Activated CD4-positive, CD25-positive, alpha-beta regulatory T cell treated with anti-CD3 and anti-CD28 coated beads, Interleukin-2, amount 50 U/mL, for 72 hours (primary cell): Measurements from ENCODE around the gene IBTK.
"Not testable (repeated sequence)": the region's sequence is repeated elsewhere in the genome, so short reads cannot be mapped to it uniquely, and the experiment has no call there.

Source experiments
- DNase-seq: peaks from one replicate; pipeline ENCODE4 v3.0.0; 2021

Gene IBTK

GRCh38 chr6:82245376-82245775 is 2.2 kb downstream of the IBTK start:
- no peak for DNase-seq

DNA sequence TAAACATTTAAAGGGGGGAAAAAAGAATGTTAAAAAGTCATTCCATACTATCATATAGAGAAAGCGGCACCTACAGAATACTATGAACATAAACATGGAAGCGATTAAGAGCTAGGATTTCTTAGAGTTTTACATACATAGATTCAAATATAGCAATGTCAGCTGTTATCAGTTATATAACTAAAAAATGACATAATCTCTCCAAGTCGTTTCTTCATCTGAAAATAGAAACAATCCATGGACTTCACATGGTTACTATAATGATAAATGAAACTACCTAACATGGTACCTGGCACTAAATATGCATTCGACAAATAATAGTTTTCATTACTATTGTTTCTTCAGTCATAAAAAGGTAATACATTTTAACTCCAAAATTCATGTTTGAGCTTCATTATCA is 3.7 kb downstream of the IBTK start:
- DNase-seq: no peak

GRCh38 chr6:82240186-82240585 is 7.4 kb downstream of the IBTK start:
- no peak for DNase-seq

- DNase-seq: no peak
Measured at GRCh38 chr6:82239597-82239996, 7.9 kb downstream of the IBTK start.

- DNase-seq: no peak
Measured at GRCh38 chr6:82237013-82237412, 10.5 kb downstream of the IBTK start.

DNA sequence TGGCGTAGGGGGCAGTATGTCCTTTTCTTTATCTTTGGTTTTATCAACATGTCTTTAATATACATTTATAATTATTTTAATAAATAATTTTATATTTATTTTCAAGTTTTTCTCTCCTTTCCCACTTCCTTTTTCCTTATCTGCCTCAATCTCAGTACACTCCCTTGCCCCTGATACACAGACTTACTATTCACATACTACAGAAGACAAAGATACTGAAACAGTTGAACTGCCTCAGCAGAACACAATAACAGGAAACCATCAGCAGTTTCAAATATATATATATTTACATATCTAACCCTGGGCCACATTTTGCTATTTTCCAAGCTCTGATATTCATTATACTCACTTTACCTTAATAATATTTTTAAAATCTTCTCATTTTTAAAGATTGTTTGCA is 19.8 kb downstream of the IBTK start:
- DNase-seq: no peak

DNA sequence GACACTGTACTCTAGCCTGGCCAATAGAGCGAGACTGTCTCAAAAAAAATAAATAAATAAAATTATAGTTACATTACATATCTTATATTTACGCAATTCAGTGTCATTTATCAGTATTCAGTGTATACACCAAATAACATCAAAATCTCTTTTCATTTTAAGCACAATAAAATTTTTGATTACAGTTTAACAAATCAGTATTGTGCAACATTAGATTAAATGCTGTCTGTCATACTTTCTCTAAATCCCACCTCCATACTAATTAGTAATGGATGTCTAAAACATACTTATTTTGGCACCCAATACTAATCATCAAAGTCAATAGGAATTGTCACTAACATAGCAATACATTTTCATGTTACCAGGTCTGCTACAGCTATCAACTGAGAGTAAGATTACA is 27.4 kb downstream of the IBTK start:
- no peak for DNase-seq

DNA sequence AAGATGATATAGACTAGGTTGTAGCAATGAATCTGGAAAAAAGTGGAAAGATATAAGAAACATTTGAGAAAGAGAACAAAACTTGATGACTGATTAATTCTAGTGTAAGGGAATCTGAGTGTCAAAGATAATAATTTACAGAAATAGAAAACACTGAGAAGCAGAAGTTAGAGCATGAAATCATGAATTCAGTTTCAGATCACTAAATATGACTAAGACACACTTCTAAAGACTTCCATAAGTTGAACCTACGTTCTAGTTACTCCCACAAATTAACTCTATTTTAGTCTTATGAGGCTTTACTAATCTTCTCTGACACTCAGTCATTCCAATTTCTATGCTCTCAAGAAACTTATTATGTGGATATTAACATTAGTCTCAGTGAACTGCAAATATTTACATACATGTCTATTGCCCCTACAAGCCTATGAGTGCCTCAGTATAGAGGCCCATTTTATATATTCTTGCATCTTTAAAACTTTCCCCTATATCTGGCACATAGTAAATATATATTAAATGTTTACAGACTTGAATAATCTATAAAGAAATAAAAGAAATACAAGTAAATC is 30.4 kb downstream of the IBTK start:
- DNase-seq: no peak

DNA sequence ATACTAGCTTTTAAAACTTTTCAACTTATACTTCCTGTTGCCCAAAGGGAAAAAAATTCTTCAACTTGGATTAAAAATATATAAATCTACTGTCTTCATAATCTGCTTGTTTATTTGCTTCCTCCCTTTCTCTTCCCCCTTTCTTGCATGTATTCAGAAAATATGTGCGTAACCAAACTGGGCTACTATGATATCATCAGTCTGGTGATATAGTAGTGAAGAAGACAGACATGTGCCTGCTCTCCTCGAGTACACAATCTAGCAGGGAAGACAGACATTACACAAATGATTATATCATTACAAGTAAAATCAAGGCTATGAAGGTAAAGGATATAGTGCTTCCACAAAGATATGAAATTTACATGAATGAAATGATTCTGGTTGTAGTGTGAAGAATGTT is 31.0 kb downstream of the IBTK start:
- DNase-seq: no peak

GRCh38 chr6:82211326-82211725 is 36.2 kb downstream of the IBTK start:
- DNase-seq: no peak

- no peak for DNase-seq
Measured at GRCh38 chr6:82208913-82209312, 38.6 kb downstream of the IBTK start.

DNA sequence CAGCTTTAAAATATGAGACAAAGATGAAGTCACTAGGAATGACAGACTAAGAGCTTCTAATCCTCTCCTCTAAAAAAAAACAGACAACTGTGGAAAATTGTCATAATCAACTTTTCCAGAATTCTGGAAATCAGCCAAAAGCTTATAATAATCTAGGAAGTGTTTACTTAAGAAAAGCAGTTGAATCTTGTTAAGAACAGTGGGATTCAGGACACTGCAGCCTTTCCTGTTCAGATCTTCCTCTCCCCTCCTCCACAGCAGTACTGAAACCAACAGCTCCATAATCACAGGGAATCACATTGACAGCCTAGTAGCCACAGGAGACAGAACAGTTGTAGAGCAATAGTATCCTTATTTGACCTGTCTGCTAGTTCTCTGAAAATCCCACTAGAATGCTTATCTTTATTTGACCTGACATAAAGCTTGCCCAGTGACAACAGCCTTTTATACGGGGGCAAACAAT is 41.6 kb downstream of the IBTK start:
- no peak for DNase-seq

GRCh38 chr6:82204020-82204419 is 43.5 kb downstream of the IBTK start:
- no peak for DNase-seq

- no peak for DNase-seq
Measured at GRCh38 chr6:82197784-82198183, 49.8 kb downstream of the IBTK start.

DNA sequence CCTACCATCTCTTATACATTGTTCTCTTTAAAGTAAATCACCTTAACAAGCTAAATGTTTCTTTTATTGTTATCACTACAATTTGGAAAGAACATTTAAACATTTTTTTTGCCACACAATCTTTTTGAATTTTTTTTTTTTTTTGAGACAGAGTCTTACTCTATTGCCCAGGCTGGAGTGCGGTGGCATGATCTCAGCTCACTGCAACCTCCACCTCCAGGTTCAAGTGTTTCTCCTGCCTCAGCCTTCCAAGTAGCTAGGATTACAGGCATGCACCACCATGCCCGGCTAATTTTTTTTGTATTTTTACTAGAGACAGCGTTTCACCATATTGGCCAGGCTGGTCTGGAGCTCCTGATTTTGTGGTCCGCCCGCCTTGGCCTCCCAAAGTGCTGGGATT is 50.3 kb downstream of the IBTK start:
- not testable (repeated sequence) for DNase-seq

GRCh38 chr6:82196161-82196560 is 51.4 kb downstream of the IBTK start:
- no peak for DNase-seq

- DNase-seq: no peak
Measured at GRCh38 chr6:82195619-82196018, 51.9 kb downstream of the IBTK start.

DNA sequence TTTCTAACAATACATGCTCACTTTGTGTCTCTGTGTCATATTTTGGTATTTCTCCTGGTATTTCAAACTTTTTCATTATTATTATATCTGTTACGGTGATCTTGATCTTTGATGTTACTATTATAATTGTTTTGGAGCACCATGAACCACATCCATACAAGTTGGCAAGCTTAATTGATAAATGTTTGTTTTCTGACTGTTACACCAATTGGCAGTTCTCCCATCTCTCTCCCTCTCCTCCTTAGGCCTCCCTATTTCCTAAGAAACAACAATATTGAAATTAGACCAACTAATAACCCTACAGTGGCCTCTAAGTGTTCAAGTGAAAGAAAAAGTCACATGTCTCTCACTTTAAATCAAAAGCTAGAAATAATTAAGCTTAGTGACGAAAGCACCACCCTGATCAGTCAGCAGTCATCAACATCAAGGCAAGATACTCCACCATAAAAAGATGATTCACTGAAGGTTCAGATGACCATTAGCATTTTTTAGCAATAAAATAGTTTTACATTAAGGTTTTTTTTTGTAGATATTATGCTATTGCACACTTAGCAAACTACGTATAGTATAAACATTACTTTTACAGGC is 61.5 kb downstream of the IBTK start:
- DNase-seq: no peak

DNA sequence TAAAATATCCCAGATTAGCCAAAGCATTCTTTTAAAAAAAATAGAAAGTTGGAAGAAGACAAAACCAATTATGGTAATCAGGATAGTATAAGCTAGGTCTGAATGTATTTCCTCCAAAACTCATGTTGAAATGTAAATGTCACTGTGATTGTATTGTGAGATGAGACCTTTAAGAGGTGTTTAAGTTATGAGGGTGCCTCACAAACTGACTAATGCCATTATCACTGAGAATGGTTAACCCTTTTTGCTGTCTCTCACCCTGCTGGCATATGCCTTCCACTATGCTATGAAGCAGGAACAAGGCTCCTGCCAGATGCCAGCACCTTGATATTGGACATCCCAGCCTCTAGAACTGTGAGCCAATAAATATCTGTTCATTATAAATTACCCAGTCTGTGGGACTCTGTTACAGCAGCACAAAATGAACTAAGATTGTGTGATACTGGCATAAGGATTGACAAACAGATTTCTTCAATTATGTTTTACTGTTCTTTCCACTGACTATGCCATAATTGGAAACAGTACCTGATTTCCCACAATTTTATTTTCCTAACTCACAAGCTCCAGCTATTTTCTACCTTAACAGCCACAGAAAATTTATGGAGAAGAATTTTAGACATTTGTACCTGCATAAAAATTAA is 63.8 kb downstream of the IBTK start:
- DNase-seq: no peak

- DNase-seq: no peak
Measured at GRCh38 chr6:82182756-82183155, 64.8 kb downstream of the IBTK start.

- no peak for DNase-seq
Measured at GRCh38 chr6:82179415-82179814, 68.1 kb downstream of the IBTK start.

DNA sequence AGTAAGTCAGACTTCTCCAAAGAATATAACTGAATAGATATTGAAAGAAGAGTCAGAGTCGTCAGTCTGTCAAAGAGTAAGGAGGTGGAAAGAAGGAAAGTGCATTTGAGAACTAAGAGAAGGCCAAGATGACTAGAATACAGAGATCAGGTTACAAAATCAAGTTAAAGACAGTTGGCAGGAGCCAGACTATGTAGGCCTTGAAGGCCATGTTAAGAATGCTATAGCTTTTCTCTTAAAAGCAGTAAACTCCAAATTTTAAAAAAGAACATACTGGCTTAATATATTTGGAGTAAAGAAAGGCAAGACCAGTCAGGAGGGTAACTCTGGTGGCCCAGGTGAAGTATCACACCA is 68.8 kb downstream of the IBTK start:
- DNase-seq: no peak

DNA sequence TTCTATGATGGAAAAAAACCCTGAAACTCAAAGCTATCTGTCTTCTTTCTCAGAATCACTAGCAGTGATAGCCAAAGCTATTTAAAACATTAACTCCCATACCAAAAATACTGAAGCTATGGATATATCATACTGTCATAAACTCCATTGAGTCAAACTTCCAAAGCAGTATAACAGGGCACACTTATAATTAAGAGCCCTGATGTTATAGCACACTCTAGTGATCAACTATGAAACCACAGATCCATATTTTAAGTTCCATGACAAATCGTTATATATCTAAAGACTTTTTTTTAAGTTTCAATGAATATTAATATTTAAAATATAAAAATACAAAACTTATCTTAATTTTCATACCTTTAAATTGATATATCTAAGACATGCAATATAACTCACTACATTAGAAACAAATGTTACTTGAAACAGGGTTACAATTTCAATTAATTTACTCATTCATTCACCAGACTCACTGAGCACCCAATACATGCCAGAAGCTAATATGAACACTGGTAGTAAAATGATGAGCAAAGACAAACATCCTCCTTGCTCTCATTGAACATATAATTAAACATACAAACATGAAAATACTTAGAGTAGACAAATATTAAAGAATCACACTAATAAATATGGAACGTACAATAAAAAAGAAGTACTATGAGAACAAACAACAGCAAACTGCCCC is 69.3 kb downstream of the IBTK start:
- DNase-seq: no peak

- DNase-seq: no peak
Measured at GRCh38 chr6:82176616-82177015, 70.9 kb downstream of the IBTK start.
